Endothelial cell of umbilical vein (primary cell): ENCODE results near the gene SNED1. TPM values are rescaled to one million over a fixed set of nuclear protein-coding genes. Genes with fewer than 3 reads are reported as not detected.

Source experiments
- BruUV-seq: library from RNA; stranded (reverse); fragments of 400-500 nt; replicated peaks from 2 replicates; lab custom pipeline; 2021; lab: Mats Ljungman, UMichigan
- CTCF ChIA-PET: fragments of 300-600, 350-600 bp; sonication (Branson Sonifier 250); formaldehyde crosslinking; loops from one replicate; lab custom pipeline; 2021; ENCODE audit warnings: antibody characterized with exemption, inconsistent platforms; lab: Charles Lee
- POLR2A ChIA-PET: fragments of 300-600, 350-600 bp; sonication (Branson Sonifier 250); formaldehyde crosslinking; loops from one replicate; lab custom pipeline; 2021; ENCODE audit warnings: antibody characterized with exemption, inconsistent platforms; lab: Charles Lee
- DNase-seq: peaks from one replicate; pipeline ENCODE4 v3.0.0-alpha.2; 2011; ENCODE audit warnings: low read depth, low spot score
- FAIRE-seq: peaks from 2 replicates; lab custom pipeline; 2011; peaks lifted over from hg19 to GRCh38; lab: Jason Lieb, UNC
- H2AFZ ChIP-seq: 2 replicates; pipeline ENCODE4 v1.6.0; 2012; ENCODE audit warnings: low read depth, low read length, control low read depth, inconsistent platforms
- H3K27ac ChIP-seq: 2 replicates; pipeline ENCODE4 v1.5.1; 2011; ENCODE audit warnings: low read depth, mild to moderate bottlenecking, control low read depth, low read length, moderate library complexity; ENCODE audit not compliant: insufficient read depth
- H3K27me3 ChIP-seq, 2 experiments: 2 replicates each; pipeline versions ENCODE4 v1.6.0 to v1.6.1; 2011; ENCODE audit warnings: low read length in 2 of 2, mixed read lengths in 1 of 2; ENCODE audit not compliant: control insufficient read depth in 2 of 2, insufficient read depth in 2 of 2
- H3K36me3 ChIP-seq, 2 experiments: 2 replicates in 1 of 2; 3 replicates in 1 of 2; pipeline ENCODE4 v1.5.1; 2011; ENCODE audit warnings: low read length in 2 of 2, mild to moderate bottlenecking in 1 of 2, moderate library complexity in 1 of 2; ENCODE audit not compliant: control insufficient read depth in 2 of 2, insufficient read depth in 2 of 2; ENCODE audit errors: extremely low read depth in 1 of 2
- H3K4me1 ChIP-seq: 3 replicates; pipeline ENCODE4 v1.5.1; 2011; ENCODE audit warnings: mild to moderate bottlenecking, low read length; ENCODE audit not compliant: control insufficient read depth, insufficient read depth; ENCODE audit errors: extremely low read depth
- H3K4me2 ChIP-seq: 2 replicates; pipeline ENCODE4 v1.6.1; 2011; ENCODE audit warnings: low read length, control low read depth, mixed read lengths; ENCODE audit not compliant: insufficient read depth
- H3K4me3 ChIP-seq, 3 experiments: fragments of 200-600 bp in 1 of 3; sonication (generic), shearing (Covaris generic) in 1 of 3; replicated peaks in 1 of 3; 2 replicates each; pipeline ENCODE4 v1.5.1; 2011 to 2016; ENCODE audit warnings: control low read depth in 3 of 3, low read length in 3 of 3, mild to moderate bottlenecking in 2 of 3, inconsistent platforms in 1 of 3, low read depth in 1 of 3, moderate library complexity in 1 of 3; ENCODE audit not compliant: insufficient read depth in 1 of 3
- H3K79me2 ChIP-seq: 2 replicates; pipeline ENCODE4 v1.6.0; 2012; ENCODE audit warnings: low read length, inconsistent platforms; ENCODE audit not compliant: control insufficient read depth, insufficient read depth
- H3K9ac ChIP-seq: replicated peaks from 2 replicates; pipeline ENCODE3; 2011; ENCODE audit warnings: low read length, control low read depth; ENCODE audit not compliant: insufficient read depth; ENCODE audit errors: extremely low read depth
- H3K9me1 ChIP-seq: replicated peaks from 3 replicates; pipeline ENCODE4 v1.6.0; 2011; ENCODE audit warnings: mild to moderate bottlenecking, low read length; ENCODE audit not compliant: control insufficient read depth, insufficient read depth; ENCODE audit errors: extremely low read depth
- H3K9me3 ChIP-seq: replicated peaks from 2 replicates; pipeline ENCODE4 v1.5.1; 2012; ENCODE audit warnings: low read length, inconsistent platforms; ENCODE audit not compliant: control insufficient read depth, insufficient read depth
- H4K20me1 ChIP-seq: replicated peaks from 2 replicates; pipeline ENCODE3; 2011; ENCODE audit warnings: mild to moderate bottlenecking, low read length; ENCODE audit not compliant: control insufficient read depth, insufficient read depth; ENCODE audit errors: extremely low read depth
- EZH2 ChIP-seq: IDR thresholded peaks from 2 replicates; pipeline ENCODE4 v1.6.1; 2012; ENCODE audit warnings: borderline replicate concordance, low read depth, mild to moderate bottlenecking, moderate library complexity, low read length, inconsistent platforms; ENCODE audit not compliant: severe bottlenecking
- FOS ChIP-seq: IDR thresholded peaks from 2 replicates; pipeline ENCODE4 v1.6.1; 2011; ENCODE audit warnings: mild to moderate bottlenecking, low read length, moderate library complexity, borderline replicate concordance; ENCODE audit not compliant: insufficient read depth
- GATA2 ChIP-seq: IDR thresholded peaks from 2 replicates; pipeline ENCODE4 v1.7.0; 2011; ENCODE audit warnings: low read depth, mild to moderate bottlenecking, moderate library complexity, mixed read lengths, low read length; ENCODE audit not compliant: insufficient read length, insufficient read depth
- JUN ChIP-seq: IDR thresholded peaks from 2 replicates; pipeline ENCODE4 v1.6.1; 2011; ENCODE audit warnings: borderline replicate concordance, low read depth; ENCODE audit not compliant: insufficient read length, insufficient read depth
- MAX ChIP-seq: IDR thresholded peaks from 2 replicates; pipeline ENCODE4 v1.6.1; 2011; ENCODE audit not compliant: insufficient read depth, insufficient read length
- MYC ChIP-seq: IDR thresholded peaks from one replicate; pipeline ENCODE4 v1.6.1; 2011; ENCODE audit warnings: mild to moderate bottlenecking, low read depth, low read length
- POLR2A ChIP-seq: IDR thresholded peaks from 2 replicates; pipeline ENCODE4 v1.6.1; 2012; ENCODE audit warnings: low read depth, mild to moderate bottlenecking, control low read depth, low read length
- POLR2AphosphoS5 ChIP-seq: IDR thresholded peaks from 2 replicates; pipeline ENCODE4 v1.6.1; 2012; ENCODE audit warnings: low read depth, mild to moderate bottlenecking, control low read depth, low read length, moderate library complexity; ENCODE audit not compliant: insufficient read depth
- dilution Hi-C: fragments of 300-500 bp; cut with MboI; formaldehyde crosslinking; loops from one replicate; pipeline ENCODE4 v1.15.0; 2019; ENCODE audit warnings: low sequenced_read_pairs; ENCODE audit not compliant: extremely low pct_ligation_motif_present
- intact Hi-C: fragments of 100-400 bp; cut with micrococcal nuclease; formaldehyde crosslinking; loops from one replicate; pipeline ENCODE4 v1.10.0; 2022
- polyA plus RNA-seq, 4 experiments: library from polyadenylated mRNA; depleted of rRNA in 3 of 4; stranded (reverse) in 3 of 4; unstranded in 1 of 4; fragments of >200 nt; gene quantifications; 2 replicates each; pipeline versions ENCODE4 v1.2.1 to v1.2.3, GENCODE V29; 2011 to 2012; ENCODE audit warnings: missing spikeins in 1 of 4
- total RNA-seq: library from RNA; stranded (reverse); gene quantifications from 2 replicates; pipeline ENCODE4 v1.2.3, GENCODE V29; 2021
- TF ChIP-seq, protein P1 (sequence below), 2 donors: IDR thresholded peaks; 1 replicate in 1 of 2; 2 replicates in 1 of 2; pipeline ENCODE4 v1.5.1; 2011; ENCODE audit warnings: low read length in 2 of 2, mild to moderate bottlenecking in 2 of 2, moderate library complexity in 2 of 2, control low read depth in 1 of 2, inconsistent platforms in 1 of 2, low read depth in 1 of 2; ENCODE audit not compliant: insufficient read depth in 1 of 2; ENCODE audit errors: extremely low read depth in 1 of 2

SNED1 gene
- total and polyA plus RNA-seq, 2 donors (not counting 3 experiments of a cell fraction or from before 2014, with no cell fraction given): 14.1 to 17.2 TPM

DNA sequence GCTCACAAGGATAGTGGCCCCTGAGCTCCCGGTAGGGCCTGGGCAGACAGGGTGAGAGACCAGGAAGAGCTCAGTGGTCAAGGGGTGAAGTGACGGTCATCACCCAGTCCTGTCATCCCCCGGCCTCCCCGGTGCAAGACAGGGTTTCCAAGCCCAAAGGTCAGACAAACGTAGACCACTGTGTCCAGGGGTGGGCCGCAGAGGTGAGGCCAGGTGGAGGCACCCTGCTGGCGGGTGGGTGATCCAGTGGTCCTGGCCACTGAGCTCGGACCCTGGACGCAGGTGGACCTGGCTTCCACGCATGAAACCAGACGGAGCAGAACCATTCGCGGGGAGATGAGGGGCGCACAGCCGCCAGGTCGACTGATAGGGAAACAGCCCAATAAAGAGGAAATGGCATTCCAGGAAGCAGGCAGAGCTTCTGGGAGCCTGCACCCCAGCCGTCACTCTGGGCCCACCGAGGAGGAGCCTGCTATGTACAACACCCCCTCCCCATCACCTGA lies 14.4 kb upstream of the SNED1 start:
- TF ChIP-seq EZH2 (no peak), MAX (no peak), JUN (no peak), MYC (no peak), POLR2A (no peak), POLR2AphosphoS5 (no peak), FOS (no peak), GATA2 (no peak)
- TF ChIP-seq, protein P1, sequence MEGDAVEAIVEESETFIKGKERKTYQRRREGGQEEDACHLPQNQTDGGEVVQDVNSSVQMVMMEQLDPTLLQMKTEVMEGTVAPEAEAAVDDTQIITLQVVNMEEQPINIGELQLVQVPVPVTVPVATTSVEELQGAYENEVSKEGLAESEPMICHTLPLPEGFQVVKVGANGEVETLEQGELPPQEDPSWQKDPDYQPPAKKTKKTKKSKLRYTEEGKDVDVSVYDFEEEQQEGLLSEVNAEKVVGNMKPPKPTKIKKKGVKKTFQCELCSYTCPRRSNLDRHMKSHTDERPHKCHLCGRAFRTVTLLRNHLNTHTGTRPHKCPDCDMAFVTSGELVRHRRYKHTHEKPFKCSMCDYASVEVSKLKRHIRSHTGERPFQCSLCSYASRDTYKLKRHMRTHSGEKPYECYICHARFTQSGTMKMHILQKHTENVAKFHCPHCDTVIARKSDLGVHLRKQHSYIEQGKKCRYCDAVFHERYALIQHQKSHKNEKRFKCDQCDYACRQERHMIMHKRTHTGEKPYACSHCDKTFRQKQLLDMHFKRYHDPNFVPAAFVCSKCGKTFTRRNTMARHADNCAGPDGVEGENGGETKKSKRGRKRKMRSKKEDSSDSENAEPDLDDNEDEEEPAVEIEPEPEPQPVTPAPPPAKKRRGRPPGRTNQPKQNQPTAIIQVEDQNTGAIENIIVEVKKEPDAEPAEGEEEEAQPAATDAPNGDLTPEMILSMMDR (IDR thresholded peaks at IDR 0.05; ENCODE audit: extremely low read depth in 1 of 2, insufficient read depth in 1 of 2, low read depth in 1 of 2, low read length in 2 of 2): no peak
- H3K9me1 ChIP-seq: no peaks in the 10 kb centered on the region
- DNase-seq (no peak), FAIRE-seq (no peak)
- no peak overlapping the region for H3K27ac ChIP-seq
- dilution Hi-C loops (no loop called here), intact Hi-C loops (no loop called here)
- ChIA-PET POLR2A (no interaction called here), CTCF (interaction anchor here (0.6 to 2.7 kb wide), 36 partner anchors 8 to 206 kb away, joined by 3 to 30 read pairs (median 4); partner anchors contain the start of gene SNED1)
- no peaks in the 10 kb centered on the region for H3K79me2 ChIP-seq
- peaks cover 14% of the 10 kb centered on the region for H3K4me1 ChIP-seq
- no peak overlapping the region for H3K4me3 ChIP-seq
- H3K36me3 ChIP-seq: no peaks in the 10 kb centered on the region
- H2AFZ ChIP-seq: no peak overlapping the region
- H3K9ac ChIP-seq: no peak overlapping the region
- no peak overlapping the region for H3K4me2 ChIP-seq
- peaks cover 7 to 8% of the 10 kb centered on the region in 2 experiments for H3K27me3 ChIP-seq
- BruUV-seq: no TSS peak
- no peaks in the 10 kb centered on the region for H3K9me3 ChIP-seq
- H4K20me1 ChIP-seq: no peaks in the 10 kb centered on the region
